ENCODE measurements around the gene WDR5B.

Gene WDR5B

GRCh38 chr3:122397201-122397600 is 18.7 kb downstream of the WDR5B start:
- no peak overlapping the region for H3K4me3 ChIP-seq
- H3K36me3 ChIP-seq (ENCODE audit: insufficient read depth, low read length): peaks cover 23% of the 10 kb centered on the region
- H3K9me3 ChIP-seq (ENCODE audit: low read depth, low read length): no peaks in the 10 kb centered on the region
- TF ChIP-seq POLR2AphosphoS5 (IDR thresholded peaks at IDR 0.05; ENCODE audit: borderline replicate concordance, low read depth, low read length): no peak
- no peak for TF ChIP-seq EZH2 (IDR thresholded peaks at IDR 0.05)
- TF ChIP-seq FOXP2 (optimal IDR thresholded peaks at IDR 0.05; ENCODE audit: control extremely low read depth, extremely low read length, insufficient read depth): no peak
- DNase-seq (ENCODE audit: low read depth, low spot score): no peak
- no peak overlapping the region for H3K27ac ChIP-seq
- no peak overlapping the region for H3K9ac ChIP-seq (ENCODE audit: insufficient read length)

DNA sequence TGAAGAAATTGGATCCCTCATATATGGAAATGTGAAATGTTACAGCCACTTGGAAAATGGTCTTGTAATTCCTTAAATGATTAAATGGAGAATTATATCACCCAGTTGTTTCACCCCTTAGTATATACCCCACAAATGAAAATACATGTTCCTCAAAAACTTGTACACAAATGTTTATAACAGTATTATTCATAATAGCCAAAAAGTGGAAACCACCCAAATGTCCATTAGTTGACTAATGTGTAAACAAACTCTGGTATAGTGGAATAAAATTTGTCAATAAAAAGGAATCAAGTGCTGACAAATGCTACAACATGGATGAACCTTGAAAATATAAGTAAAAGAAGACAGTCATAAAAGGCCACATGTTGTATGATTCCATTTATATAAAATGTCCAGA is 19.4 kb downstream of the WDR5B start:
- Histone ChIP-seq H3K27ac (no peak overlapping the region), H3K9ac (ENCODE audit: insufficient read length) (no peak overlapping the region), H3K36me3 (ENCODE audit: insufficient read depth, low read length) (peaks cover 23% of the 10 kb centered on the region), H3K4me3 (no peak overlapping the region), H3K9me3 (ENCODE audit: low read depth, low read length) (no peaks in the 10 kb centered on the region)
- no peak for DNase-seq (ENCODE audit: low read depth, low spot score)
- no peak for TF ChIP-seq EZH2 (IDR thresholded peaks at IDR 0.05)

DNA sequence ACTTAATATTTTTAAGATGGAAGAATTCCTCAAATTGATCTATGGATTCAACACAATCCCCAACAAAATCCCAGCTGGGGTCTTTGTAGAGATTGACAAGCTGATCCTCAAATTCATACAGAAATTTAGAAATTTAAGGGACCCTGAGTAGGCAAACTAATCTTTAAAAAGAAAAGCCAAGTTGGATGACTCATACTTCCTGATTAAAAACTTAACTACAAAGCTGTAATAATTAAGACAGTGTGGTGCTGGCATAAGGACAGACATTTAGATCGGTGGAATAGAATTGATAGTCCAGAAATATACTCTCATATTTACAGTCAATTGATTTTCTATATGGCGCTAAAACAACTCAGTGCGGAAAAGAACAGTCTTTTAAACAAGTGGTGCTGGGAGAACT is 20.3 kb downstream of the WDR5B start:
- Histone ChIP-seq H3K36me3 (ENCODE audit: insufficient read depth, low read length) (peaks cover 23% of the 10 kb centered on the region), H3K4me3 (no peak overlapping the region), H3K9ac (ENCODE audit: insufficient read length) (no peak overlapping the region), H3K27ac (peak overlapping the region; percentile 51; the same call in 1 of the 2 replicates), H3K9me3 (ENCODE audit: low read depth, low read length) (no peaks in the 10 kb centered on the region)
- TF ChIP-seq FOXP2 (optimal IDR thresholded peaks at IDR 0.05; ENCODE audit: control extremely low read depth, extremely low read length, insufficient read depth): no peak
- DNase-seq (ENCODE audit: low read depth, low spot score): no peak

- Histone ChIP-seq H3K9ac (ENCODE audit: insufficient read length) (no peak overlapping the region), H3K36me3 (ENCODE audit: insufficient read depth, low read length) (peaks cover 23% of the 10 kb centered on the region), H3K9me3 (ENCODE audit: low read depth, low read length) (no peaks in the 10 kb centered on the region), H3K27ac (no peak overlapping the region), H3K4me3 (no peak overlapping the region)
- DNase-seq (ENCODE audit: low read depth, low spot score): no peak
- TF ChIP-seq POLR2AphosphoS5 (IDR thresholded peaks at IDR 0.05; ENCODE audit: borderline replicate concordance, low read depth, low read length) (no peak), FOXP2 (optimal IDR thresholded peaks at IDR 0.05; ENCODE audit: control extremely low read depth, extremely low read length, insufficient read depth) (no peak), EZH2 (IDR thresholded peaks at IDR 0.05) (no peak)
Measured at GRCh38 chr3:122394173-122394572, 21.7 kb downstream of the WDR5B start.

DNA sequence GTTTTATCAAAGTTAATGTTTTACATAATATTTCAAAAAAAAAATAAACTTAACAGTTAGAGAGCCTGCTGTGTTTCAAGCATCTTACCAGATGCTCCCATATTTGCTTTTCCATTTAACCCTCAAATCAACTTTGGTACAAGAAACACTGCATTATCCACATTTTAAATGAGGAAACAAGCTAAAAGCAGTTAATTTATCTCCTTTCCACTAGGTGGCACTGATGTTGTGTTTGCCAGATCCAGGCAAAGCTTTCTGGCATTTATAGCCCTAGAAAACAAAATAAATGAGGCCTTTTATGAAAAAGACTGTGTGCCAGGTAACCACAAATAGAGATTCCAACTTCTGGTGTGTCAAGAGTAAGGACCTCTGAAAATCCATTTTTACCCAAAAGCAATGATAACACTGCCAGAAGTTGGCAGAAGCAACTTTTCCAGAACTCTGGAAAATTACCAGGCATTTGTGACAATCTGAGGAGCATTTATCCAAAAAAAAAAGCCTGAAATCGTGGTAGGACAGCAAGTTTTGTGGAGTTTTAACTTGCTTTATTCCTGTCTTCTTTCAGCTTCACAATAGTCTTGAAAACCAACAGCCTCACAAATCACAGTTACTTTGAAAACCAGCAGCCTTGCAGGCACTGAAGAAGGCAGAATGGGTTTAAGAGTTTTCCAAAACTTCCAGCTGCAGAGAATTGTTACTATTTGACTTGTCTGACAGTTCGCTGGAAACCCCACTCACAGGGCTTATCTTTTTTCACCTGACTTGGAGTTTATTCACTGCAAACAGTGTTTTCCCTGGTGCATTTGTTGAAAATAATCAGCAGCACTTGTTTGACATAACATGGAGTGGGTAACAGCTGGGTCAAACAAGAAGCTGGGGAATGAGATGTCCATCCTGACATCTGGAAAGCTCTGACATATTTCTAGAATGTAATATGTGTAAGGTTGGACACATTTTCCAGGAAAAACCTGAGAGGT is 22.7 kb downstream of the WDR5B start:
- DNase-seq (ENCODE audit: low read depth, low spot score): no peak

DNA sequence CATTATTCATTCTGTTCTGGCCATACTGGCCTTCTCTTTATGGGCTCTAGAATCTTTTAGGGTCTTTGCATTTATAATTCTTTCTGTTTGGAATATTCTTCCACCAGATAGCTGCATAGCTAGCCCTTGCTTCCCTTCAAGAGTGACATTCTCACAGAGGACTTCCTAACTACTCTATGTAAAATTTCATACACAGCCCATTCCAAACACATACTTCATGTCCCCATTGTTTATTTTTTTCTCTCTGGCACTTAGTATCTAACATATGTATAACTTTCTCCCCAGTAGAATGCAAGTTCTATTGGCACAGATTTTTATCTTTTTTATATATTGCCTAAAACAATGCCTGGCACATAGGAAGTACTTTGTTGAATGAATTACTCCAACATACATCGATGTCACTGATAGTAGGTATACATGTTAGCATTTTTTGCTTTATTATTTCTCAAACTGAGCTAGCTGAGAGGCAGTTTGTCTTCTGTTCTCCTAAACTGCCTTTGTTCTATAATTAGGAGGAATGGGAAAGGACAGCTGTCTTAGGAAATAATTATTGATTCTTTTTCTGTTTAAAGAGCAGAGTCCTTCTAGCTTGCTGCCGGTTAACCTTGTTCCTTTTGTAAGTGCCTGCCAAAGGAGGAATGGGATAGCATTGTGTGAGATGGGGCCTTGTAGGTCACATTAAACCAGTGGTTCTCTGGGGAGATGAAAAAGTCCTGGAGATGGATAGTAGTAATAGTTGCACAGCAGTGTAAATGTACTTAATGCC is 24.0 kb downstream of the WDR5B start:
- no peak for DNase-seq (ENCODE audit: low read depth, low spot score)
- Histone ChIP-seq H3K36me3 (ENCODE audit: insufficient read depth, low read length) (peaks cover 32% of the 10 kb centered on the region), H3K9me3 (ENCODE audit: low read depth, low read length) (no peaks in the 10 kb centered on the region), H3K4me3 (no peak overlapping the region), H3K27ac (peak overlapping the region; percentile 57), H3K9ac (ENCODE audit: insufficient read length) (no peak overlapping the region)
- TF ChIP-seq FOXP2 (optimal IDR thresholded peaks at IDR 0.05; ENCODE audit: control extremely low read depth, extremely low read length, insufficient read depth): no peak
- no peak for TF ChIP-seq EZH2 (IDR thresholded peaks at IDR 0.05)
- no peak for TF ChIP-seq POLR2AphosphoS5 (IDR thresholded peaks at IDR 0.05; ENCODE audit: borderline replicate concordance, low read depth, low read length)

More for the DNA sequence above, 22.7 kb downstream of the WDR5B start:
- peak overlapping the region; percentile 19 for H3K9ac ChIP-seq (ENCODE audit: insufficient read length)
- H3K27ac ChIP-seq: peak overlapping the region; percentile 57; the same call in 1 of the 2 replicates
- peaks cover 23% of the 10 kb centered on the region for H3K36me3 ChIP-seq (ENCODE audit: insufficient read depth, low read length)
- no peak for TF ChIP-seq POLR2AphosphoS5 (IDR thresholded peaks at IDR 0.05; ENCODE audit: borderline replicate concordance, low read depth, low read length)
- TF ChIP-seq FOXP2 (optimal IDR thresholded peaks at IDR 0.05; ENCODE audit: control extremely low read depth, extremely low read length, insufficient read depth): no peak
- TF ChIP-seq EZH2 (IDR thresholded peaks at IDR 0.05): no peak
- H3K9me3 ChIP-seq (ENCODE audit: low read depth, low read length): no peaks in the 10 kb centered on the region
- no peak overlapping the region for H3K4me3 ChIP-seq

DNA sequence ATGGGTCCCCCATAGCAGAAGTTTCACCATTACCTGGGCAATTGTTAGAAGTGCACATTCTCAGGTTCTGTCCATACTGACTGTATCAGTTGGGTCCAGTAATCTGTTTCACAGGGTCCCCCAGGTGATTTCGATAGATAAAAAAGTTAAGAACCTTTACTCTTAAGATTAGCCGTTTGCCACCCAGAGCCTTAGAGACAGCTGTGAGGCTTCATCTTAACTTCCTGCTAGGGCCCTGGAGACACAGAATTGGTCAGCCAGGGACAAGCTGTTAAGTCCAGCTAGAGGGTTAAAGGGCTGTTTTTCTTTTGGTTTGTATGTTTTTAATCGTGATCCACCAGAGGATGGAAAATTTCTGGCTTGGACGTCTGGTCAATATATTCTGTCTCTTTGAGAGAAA is 25.2 kb downstream of the WDR5B start:
- no peak overlapping the region for H3K27ac ChIP-seq
- TF ChIP-seq POLR2AphosphoS5 (IDR thresholded peaks at IDR 0.05; ENCODE audit: borderline replicate concordance, low read depth, low read length) (no peak), EZH2 (IDR thresholded peaks at IDR 0.05) (no peak), FOXP2 (optimal IDR thresholded peaks at IDR 0.05; ENCODE audit: control extremely low read depth, extremely low read length, insufficient read depth) (no peak)
- H3K36me3 ChIP-seq (ENCODE audit: insufficient read depth, low read length): peaks cover 40% of the 10 kb centered on the region
- DNase-seq (ENCODE audit: low read depth, low spot score): no peak
- no peaks in the 10 kb centered on the region for H3K9me3 ChIP-seq (ENCODE audit: low read depth, low read length)
- no peak overlapping the region for H3K9ac ChIP-seq (ENCODE audit: insufficient read length)
- H3K4me3 ChIP-seq: no peak overlapping the region

DNA sequence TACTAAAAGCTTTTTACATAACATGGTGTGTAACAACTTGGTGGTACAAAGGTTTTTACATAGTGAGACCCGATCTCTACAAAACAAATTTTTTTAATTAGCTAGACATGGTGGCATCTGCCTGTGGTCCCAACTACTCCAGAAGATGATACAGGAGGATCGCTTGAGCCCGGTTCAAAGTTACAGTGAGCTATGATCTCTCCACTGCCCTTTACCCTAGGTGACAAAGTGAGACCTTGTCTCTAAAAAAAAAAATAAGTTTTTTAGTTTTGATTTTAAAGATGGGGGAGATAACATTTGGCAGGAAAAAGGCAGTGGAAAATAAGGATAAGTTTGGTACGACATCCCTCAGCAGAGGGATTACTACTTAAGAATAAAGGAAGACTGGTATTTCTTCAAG is 26.0 kb downstream of the WDR5B start:
- TF ChIP-seq POLR2AphosphoS5 (IDR thresholded peaks at IDR 0.05; ENCODE audit: borderline replicate concordance, low read depth, low read length): no peak
- no peak for TF ChIP-seq FOXP2 (optimal IDR thresholded peaks at IDR 0.05; ENCODE audit: control extremely low read depth, extremely low read length, insufficient read depth)
- no peak for TF ChIP-seq EZH2 (IDR thresholded peaks at IDR 0.05)
- no peaks in the 10 kb centered on the region for H3K9me3 ChIP-seq (ENCODE audit: low read depth, low read length)
- H3K36me3 ChIP-seq (ENCODE audit: insufficient read depth, low read length): peaks cover 36% of the 10 kb centered on the region
- H3K27ac ChIP-seq: no peak overlapping the region
- no peak for DNase-seq (ENCODE audit: low read depth, low spot score)
- H3K9ac ChIP-seq (ENCODE audit: insufficient read length): no peak overlapping the region
- H3K4me3 ChIP-seq: no peak overlapping the region
